PFSK-1 (cell line): ENCODE measurements around the gene SYN1.

ENCODE experiments used
- FOXP2 ChIP-seq: optimal IDR thresholded peaks from 2 replicates; pipeline ENCODE3; 2011; ENCODE audit warnings: borderline replicate concordance, control low read depth, inconsistent platforms; ENCODE audit not compliant: insufficient read depth; ENCODE audit errors: extremely low read length, extremely low read depth
- POLR2AphosphoS5 ChIP-seq: IDR thresholded peaks from 2 replicates; pipeline ENCODE4 v1.6.1; 2012; ENCODE audit warnings: low read depth, mild to moderate bottlenecking, control low read depth, low read length, moderate library complexity
- SIN3A ChIP-seq: IDR thresholded peaks from 2 replicates; pipeline ENCODE4 v1.6.1; 2012; ENCODE audit warnings: mild to moderate bottlenecking, low read length, moderate library complexity, borderline replicate concordance; ENCODE audit not compliant: insufficient read depth
- TAF1 ChIP-seq: IDR thresholded peaks from 2 replicates; pipeline ENCODE4 v1.6.1; 2012; ENCODE audit warnings: low read length, control low read depth, borderline replicate concordance; ENCODE audit not compliant: insufficient read depth
- TF ChIP-seq, protein P1 (sequence below), 2 experiments: IDR thresholded peaks; 2 replicates each; pipeline versions ENCODE4 v1.6.1 to v1.8.0; 2011 to 2012; ENCODE audit warnings: low read depth in 2 of 2, low read length in 2 of 2, control low read depth in 1 of 2, inconsistent platforms in 1 of 2, mild to moderate bottlenecking in 1 of 2, moderate library complexity in 1 of 2; ENCODE audit not compliant: insufficient read depth in 1 of 2

The SYN1 gene

DNA sequence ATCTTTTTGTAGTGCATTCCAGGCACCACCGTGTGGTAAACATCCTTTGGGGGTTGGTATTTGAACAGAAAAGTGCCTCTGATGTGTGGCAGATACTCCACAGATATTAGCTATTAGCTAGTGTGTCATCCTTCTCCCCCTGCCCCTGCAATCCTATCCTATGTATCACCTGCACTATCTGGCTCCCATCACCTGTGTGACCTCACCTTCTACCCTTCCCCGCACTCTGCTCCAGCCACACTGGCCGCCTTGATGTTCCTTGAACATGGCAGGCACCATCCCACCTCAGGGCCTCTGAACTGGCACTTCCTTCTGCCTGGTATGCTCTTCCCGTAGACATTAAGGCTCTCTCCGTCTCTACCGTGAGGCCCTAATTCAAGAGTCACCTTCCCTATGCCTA, 27.0 kb upstream of the SYN1 start:
- no peak for TF ChIP-seq SIN3A
- TF ChIP-seq POLR2AphosphoS5, result no peak
- no peak for TF ChIP-seq FOXP2
- no peak for TF ChIP-seq TAF1
- TF ChIP-seq, protein P1, sequence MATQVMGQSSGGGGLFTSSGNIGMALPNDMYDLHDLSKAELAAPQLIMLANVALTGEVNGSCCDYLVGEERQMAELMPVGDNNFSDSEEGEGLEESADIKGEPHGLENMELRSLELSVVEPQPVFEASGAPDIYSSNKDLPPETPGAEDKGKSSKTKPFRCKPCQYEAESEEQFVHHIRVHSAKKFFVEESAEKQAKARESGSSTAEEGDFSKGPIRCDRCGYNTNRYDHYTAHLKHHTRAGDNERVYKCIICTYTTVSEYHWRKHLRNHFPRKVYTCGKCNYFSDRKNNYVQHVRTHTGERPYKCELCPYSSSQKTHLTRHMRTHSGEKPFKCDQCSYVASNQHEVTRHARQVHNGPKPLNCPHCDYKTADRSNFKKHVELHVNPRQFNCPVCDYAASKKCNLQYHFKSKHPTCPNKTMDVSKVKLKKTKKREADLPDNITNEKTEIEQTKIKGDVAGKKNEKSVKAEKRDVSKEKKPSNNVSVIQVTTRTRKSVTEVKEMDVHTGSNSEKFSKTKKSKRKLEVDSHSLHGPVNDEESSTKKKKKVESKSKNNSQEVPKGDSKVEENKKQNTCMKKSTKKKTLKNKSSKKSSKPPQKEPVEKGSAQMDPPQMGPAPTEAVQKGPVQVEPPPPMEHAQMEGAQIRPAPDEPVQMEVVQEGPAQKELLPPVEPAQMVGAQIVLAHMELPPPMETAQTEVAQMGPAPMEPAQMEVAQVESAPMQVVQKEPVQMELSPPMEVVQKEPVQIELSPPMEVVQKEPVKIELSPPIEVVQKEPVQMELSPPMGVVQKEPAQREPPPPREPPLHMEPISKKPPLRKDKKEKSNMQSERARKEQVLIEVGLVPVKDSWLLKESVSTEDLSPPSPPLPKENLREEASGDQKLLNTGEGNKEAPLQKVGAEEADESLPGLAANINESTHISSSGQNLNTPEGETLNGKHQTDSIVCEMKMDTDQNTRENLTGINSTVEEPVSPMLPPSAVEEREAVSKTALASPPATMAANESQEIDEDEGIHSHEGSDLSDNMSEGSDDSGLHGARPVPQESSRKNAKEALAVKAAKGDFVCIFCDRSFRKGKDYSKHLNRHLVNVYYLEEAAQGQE (IDR thresholded peaks at IDR 0.05; ENCODE audit: insufficient read depth in 1 of 2, low read depth in 2 of 2, low read length in 2 of 2), result no peak

DNA sequence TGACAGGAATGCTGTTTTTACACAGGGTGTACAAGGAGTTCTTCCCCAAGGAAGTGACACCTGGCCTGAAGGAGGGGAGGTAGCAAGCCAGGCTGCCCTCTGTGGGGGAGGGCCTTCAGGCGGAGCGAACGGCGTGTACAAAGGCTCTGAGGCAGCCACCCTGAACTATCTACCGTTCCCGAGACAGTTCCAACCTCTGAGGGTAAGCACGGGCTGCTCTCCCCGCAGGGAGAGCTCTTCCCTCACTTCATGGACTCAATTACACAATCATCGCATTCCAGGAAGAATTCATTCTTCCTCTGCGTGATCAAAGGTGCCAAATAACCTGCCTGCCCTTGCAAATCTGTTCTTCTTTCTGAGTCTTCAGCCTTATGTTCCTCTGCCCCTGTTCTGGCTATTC, 25.9 kb upstream of the SYN1 start:
- TF ChIP-seq FOXP2 (no peak), TAF1 (no peak), SIN3A (no peak), POLR2AphosphoS5 (no peak)
- TF ChIP-seq, protein P1 (IDR thresholded peaks at IDR 0.05; ENCODE audit: insufficient read depth in 1 of 2, low read depth in 2 of 2, low read length in 2 of 2), result no peak

DNA sequence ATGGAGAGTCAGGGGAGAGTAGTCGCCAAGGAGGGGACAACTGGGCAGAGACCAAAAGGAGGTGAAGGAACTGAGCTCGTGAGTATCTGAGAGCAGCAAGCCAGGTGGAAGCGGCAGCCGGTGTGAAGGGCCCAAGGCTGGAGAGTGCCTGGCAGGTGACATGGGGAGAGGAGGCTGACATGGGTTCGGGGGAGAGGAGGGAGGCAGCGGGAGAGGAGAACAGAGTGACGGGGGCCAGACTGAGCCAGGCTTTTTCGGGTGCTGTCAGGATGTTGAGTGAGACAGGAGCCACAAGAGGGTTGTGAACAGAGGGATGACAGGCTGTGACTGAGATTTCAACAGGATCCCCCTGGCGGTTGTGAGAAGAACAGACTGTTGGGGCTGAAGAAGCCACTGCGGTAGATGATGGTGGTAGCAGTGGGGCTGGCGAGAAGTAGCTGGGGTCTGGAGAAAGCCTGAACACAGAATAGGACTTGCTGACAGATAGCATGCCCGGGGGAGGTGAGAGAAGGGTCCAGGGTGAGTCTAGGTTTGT, 25.0 kb upstream of the SYN1 start:
- no peak for TF ChIP-seq TAF1
- TF ChIP-seq, protein P1 (IDR thresholded peaks at IDR 0.05; ENCODE audit: insufficient read depth in 1 of 2, low read depth in 2 of 2, low read length in 2 of 2), result no peak
- no peak for TF ChIP-seq SIN3A
- TF ChIP-seq POLR2AphosphoS5, result no peak
- no peak for TF ChIP-seq FOXP2

DNA sequence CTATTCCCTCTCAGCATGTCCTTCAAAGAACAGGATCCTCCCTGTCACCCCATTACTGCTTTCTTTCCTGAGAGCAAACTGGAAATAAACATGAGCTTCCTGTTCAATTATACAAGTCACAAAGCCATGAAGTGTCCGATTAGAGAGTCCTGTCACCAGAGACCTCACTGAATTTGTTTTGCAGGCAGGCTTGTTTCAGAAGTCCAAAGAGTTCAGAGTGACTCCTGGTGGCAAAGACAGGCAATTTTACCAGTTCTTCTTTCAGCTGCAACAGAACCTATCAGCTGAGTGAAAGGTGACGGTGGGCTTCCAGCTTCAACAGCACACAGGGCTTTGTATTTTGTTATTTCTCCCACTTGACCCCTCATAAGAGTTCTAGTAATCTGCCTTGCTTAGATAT, 24.3 kb upstream of the SYN1 start:
- no peak for TF ChIP-seq FOXP2
- TF ChIP-seq POLR2AphosphoS5, result no peak
- no peak for TF ChIP-seq SIN3A
- TF ChIP-seq, protein P1 (IDR thresholded peaks at IDR 0.05; ENCODE audit: insufficient read depth in 1 of 2, low read depth in 2 of 2, low read length in 2 of 2), result no peak
- TF ChIP-seq TAF1, result no peak

DNA sequence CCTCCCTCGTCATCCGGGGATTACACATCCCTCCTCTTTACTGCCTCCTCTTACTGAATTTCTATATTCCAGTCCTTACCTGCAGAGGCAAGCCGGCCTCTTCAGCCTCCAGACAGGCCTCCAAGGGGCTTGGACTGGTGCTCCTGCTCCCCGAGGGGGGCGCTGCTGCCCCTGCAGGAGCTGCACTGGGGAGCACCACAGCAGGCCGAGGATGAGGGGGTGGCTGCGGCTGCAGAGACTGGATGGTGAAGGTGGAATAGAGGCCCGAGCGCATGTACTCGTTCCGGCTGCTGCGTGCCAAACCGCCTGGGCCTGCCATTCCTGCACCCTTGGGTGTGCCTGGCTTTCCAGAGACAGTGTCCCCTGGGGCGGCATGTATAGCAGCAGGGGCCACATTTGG, 19.2 kb upstream of the SYN1 start:
- TF ChIP-seq, protein P1 (IDR thresholded peaks at IDR 0.05; ENCODE audit: insufficient read depth in 1 of 2, low read depth in 2 of 2, low read length in 2 of 2), result no peak
- TF ChIP-seq POLR2AphosphoS5 (no peak), SIN3A (no peak), FOXP2 (no peak), TAF1 (no peak)
